ENCODE data around the gene VWA5B2. TPM values are rescaled to one million over a fixed set of nuclear protein-coding genes. Genes with fewer than 3 reads are reported as not detected.

Gene VWA5B2
- total RNA-seq, 1 experiment from 2014 or later, result not detected

DNA sequence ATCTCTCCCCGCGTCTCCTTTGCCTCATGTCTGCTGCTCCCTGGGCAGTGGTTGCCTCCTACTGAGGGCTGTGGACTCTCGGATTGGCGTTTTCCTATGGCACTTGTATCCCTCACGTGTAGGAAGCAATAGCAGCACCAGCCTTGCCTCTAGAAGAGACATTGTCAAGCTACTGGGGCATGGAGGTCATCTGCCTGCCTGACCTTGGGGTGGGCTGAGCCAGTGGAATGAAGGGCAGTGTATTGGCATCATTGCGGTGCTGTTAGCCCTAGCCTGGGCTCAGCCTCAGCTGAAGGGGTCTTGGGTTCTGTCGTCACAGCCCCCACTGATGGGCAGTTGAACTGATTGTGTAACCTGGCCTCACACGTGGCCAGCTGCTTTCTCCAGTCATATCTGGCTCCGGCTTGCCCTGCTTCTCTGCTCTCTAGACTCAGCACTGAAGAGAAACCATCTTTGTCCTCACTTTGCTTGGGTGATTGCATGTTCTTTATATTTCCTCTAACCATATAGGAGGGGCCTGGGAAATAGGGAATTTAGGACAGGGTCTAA, 35.3 kb upstream of the VWA5B2 start:
- intact Hi-C loops (cut with micrococcal nuclease), result no loop called here
- TF ChIP-seq, protein P1, sequence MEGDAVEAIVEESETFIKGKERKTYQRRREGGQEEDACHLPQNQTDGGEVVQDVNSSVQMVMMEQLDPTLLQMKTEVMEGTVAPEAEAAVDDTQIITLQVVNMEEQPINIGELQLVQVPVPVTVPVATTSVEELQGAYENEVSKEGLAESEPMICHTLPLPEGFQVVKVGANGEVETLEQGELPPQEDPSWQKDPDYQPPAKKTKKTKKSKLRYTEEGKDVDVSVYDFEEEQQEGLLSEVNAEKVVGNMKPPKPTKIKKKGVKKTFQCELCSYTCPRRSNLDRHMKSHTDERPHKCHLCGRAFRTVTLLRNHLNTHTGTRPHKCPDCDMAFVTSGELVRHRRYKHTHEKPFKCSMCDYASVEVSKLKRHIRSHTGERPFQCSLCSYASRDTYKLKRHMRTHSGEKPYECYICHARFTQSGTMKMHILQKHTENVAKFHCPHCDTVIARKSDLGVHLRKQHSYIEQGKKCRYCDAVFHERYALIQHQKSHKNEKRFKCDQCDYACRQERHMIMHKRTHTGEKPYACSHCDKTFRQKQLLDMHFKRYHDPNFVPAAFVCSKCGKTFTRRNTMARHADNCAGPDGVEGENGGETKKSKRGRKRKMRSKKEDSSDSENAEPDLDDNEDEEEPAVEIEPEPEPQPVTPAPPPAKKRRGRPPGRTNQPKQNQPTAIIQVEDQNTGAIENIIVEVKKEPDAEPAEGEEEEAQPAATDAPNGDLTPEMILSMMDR (IDR thresholded peaks at IDR 0.05; ENCODE audit: unreplicated experiment), result no peak
- ChIA-PET CTCF (interaction anchor here (1.0 kb wide), 1 partner anchor 34 kb away, joined by 3 read pairs; no protein-coding TSS in a partner anchor), POLR2A (interaction anchor here (0.7 kb wide), 1 partner anchor 42 kb away, joined by 3 read pairs; no protein-coding TSS in a partner anchor)
- Mint-ChIP-seq H3K4me3 (ENCODE audit: unreplicated experiment) (no peak overlapping the region), H3K4me1 (ENCODE audit: insufficient read depth, unreplicated experiment) (no peaks in the 10 kb centered on the region), H3K9me3 (ENCODE audit: unreplicated experiment) (no peaks in the 10 kb centered on the region), H3K36me3 (ENCODE audit: insufficient read depth, unreplicated experiment) (peaks cover 70% of the 10 kb centered on the region), H3K27me3 (ENCODE audit: insufficient read depth, unreplicated experiment) (no peaks in the 10 kb centered on the region), H3K27ac (ENCODE audit: low read depth, unreplicated experiment) (no peak overlapping the region)
- no peak for DNase-seq (ENCODE audit: unreplicated experiment)
- BruUV-seq (replicated peaks), result no TSS peak

DNA sequence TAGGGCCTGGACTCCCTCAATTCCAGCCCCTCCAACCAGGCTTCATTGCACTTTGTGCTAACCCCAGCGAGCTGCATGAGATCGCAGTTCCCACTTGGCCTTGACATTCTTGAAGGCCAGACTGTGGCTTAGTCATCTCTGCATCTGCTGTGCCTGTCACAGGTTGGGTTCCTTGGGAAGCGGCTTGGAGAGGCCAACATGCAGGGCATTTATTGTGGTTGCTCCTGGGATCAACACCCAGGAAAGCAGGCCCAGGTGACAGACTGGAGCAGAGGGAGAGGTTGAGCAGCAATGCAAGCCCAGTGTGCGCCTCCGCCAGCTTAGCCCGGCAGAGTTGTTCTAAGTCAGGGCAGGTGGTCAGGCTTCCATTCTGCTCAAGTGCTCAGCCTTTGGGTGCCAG, 32.8 kb upstream of the VWA5B2 start:
- TF ChIP-seq, protein P1 (IDR thresholded peaks at IDR 0.05; ENCODE audit: unreplicated experiment), result no peak
- POLR2A ChIA-PET, result no interaction called here
- H3K27ac Mint-ChIP-seq (ENCODE audit: low read depth, unreplicated experiment), result no peak overlapping the region
- BruUV-seq (replicated peaks), result no TSS peak
- H3K27me3 Mint-ChIP-seq (ENCODE audit: insufficient read depth, unreplicated experiment), result no peaks in the 10 kb centered on the region
- no peaks in the 10 kb centered on the region for H3K9me3 Mint-ChIP-seq (ENCODE audit: unreplicated experiment)
- intact Hi-C loops (cut with micrococcal nuclease), result no loop called here
- peaks cover 47% of the 10 kb centered on the region for H3K36me3 Mint-ChIP-seq (ENCODE audit: insufficient read depth, unreplicated experiment)
- DNase-seq (ENCODE audit: unreplicated experiment), result no peak
- CTCF ChIA-PET, result interaction anchor here (0.6 kb wide), 1 partner anchor 152 kb away, joined by 3 read pairs; no protein-coding TSS in a partner anchor
- no peak overlapping the region for H3K4me3 Mint-ChIP-seq (ENCODE audit: unreplicated experiment)
- H3K4me1 Mint-ChIP-seq (ENCODE audit: insufficient read depth, unreplicated experiment), result no peaks in the 10 kb centered on the region

DNA sequence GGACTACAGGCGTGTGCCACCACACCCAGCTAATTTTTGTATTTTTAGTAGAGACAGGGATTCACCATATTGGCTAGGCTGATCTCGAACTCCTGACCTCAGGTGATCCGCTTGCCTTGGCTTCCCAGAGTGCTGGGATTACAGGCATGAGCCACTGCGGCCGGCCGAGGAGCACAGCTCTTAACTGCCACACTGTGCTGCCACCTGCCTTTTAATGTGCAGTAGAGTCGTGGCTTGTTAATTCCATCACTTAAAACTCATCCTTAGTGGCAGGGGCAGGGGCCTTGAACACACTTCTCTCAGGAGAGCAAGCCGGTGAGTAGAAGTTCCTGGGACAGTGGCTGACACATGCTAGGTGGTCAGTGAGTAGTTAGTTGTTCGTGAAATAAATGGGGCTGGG, 30.9 kb upstream of the VWA5B2 start:
- peaks cover 27% of the 10 kb centered on the region for H3K36me3 Mint-ChIP-seq (ENCODE audit: insufficient read depth, unreplicated experiment)
- CTCF ChIA-PET, result no interaction called here
- intact Hi-C loops (cut with micrococcal nuclease), result no loop called here
- no peaks in the 10 kb centered on the region for H3K4me1 Mint-ChIP-seq (ENCODE audit: insufficient read depth, unreplicated experiment)
- H3K4me3 Mint-ChIP-seq (ENCODE audit: unreplicated experiment), result no peak overlapping the region
- H3K27me3 Mint-ChIP-seq (ENCODE audit: insufficient read depth, unreplicated experiment), result no peaks in the 10 kb centered on the region
- BruUV-seq (replicated peaks), result no TSS peak
- no peaks in the 10 kb centered on the region for H3K9me3 Mint-ChIP-seq (ENCODE audit: unreplicated experiment)
- no peak for DNase-seq (ENCODE audit: unreplicated experiment)
- no peak overlapping the region for H3K27ac Mint-ChIP-seq (ENCODE audit: low read depth, unreplicated experiment)
- TF ChIP-seq, protein P1 (IDR thresholded peaks at IDR 0.05; ENCODE audit: unreplicated experiment), result no peak
- POLR2A ChIA-PET, result no interaction called here

DNA sequence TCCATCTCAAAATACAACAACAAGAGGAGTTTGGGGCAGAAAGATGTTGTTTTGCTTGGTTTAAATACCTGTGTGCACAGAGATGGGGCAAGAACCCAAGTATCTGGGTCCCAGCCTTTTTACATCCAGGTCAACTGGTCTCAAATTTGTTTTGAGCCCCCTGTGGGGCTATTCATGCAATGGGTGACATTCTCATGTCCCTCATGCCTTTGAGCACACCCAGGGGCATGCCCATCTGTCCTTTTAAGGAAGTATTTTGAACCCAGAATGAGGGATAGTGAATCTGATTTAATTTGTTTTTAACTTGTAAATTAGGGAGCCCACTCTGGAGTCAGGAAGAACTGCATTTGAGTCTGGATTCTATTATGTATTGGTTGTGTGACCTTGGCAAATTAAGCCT, 28.6 kb upstream of the VWA5B2 start:
- ChIA-PET CTCF (no interaction called here), POLR2A (no interaction called here)
- H3K27ac Mint-ChIP-seq (ENCODE audit: low read depth, unreplicated experiment), result no peak overlapping the region
- H3K36me3 Mint-ChIP-seq (ENCODE audit: insufficient read depth, unreplicated experiment), result peaks cover 4% of the 10 kb centered on the region
- H3K27me3 Mint-ChIP-seq (ENCODE audit: insufficient read depth, unreplicated experiment), result peaks cover 4% of the 10 kb centered on the region
- no peak for DNase-seq (ENCODE audit: unreplicated experiment)
- intact Hi-C loops (cut with micrococcal nuclease), result no loop called here
- no peak overlapping the region for H3K4me3 Mint-ChIP-seq (ENCODE audit: unreplicated experiment)
- BruUV-seq (replicated peaks), result no TSS peak
- no peaks in the 10 kb centered on the region for H3K9me3 Mint-ChIP-seq (ENCODE audit: unreplicated experiment)
- no peaks in the 10 kb centered on the region for H3K4me1 Mint-ChIP-seq (ENCODE audit: insufficient read depth, unreplicated experiment)
- TF ChIP-seq, protein P1 (IDR thresholded peaks at IDR 0.05; ENCODE audit: unreplicated experiment), result no peak

Measured in MCF 10A (cell line).